OCI-LY7 (cell line): ENCODE measurements around the gene KLHL26. TPM values are rescaled to one million over a fixed set of nuclear protein-coding genes. Genes with fewer than 3 reads are reported as not detected.

ENCODE experiments used
- BruUV-seq: library from RNA; stranded (reverse); fragments of 400-500 nt; replicated peaks from 2 replicates; lab custom pipeline; 2021; lab: Mats Ljungman, UMichigan
- CTCF ChIA-PET: fragments of 300-600 bp; sonication (Branson Sonifier 250); formaldehyde crosslinking; loops from one replicate; lab custom pipeline; 2022; ENCODE audit warnings: antibody characterized with exemption; ENCODE audit not compliant: unreplicated experiment; lab: Charles Lee
- POLR2A ChIA-PET: fragments of 300-600 bp; sonication (Branson Sonifier 250); formaldehyde crosslinking; loops from one replicate; lab custom pipeline; 2022; ENCODE audit warnings: antibody characterized with exemption; lab: Charles Lee
- DNase-seq: peaks from one replicate; pipeline ENCODE4 v3.0.0-alpha.2; 2015; ENCODE audit warnings: low spot score
- H2AFZ ChIP-seq: fragments of 200-600 bp; sonication (generic), shearing (Covaris generic); 2 replicates; pipeline ENCODE4 v1.6.1; 2014; ENCODE audit warnings: mild to moderate bottlenecking, antibody characterized with exemption, low read length, moderate library complexity
- H3K27ac ChIP-seq: fragments of 200-600 bp; sonication (generic); 2 replicates; pipeline ENCODE4 v1.5.1; 2014; ENCODE audit warnings: mixed run types, low read depth, mild to moderate bottlenecking, moderate library complexity, low read length, inconsistent platforms; ENCODE audit not compliant: poor library complexity, severe bottlenecking
- H3K36me3 ChIP-seq: fragments of 200-600 bp; sonication (generic); 2 replicates; pipeline ENCODE4 v1.6.1; 2014; ENCODE audit warnings: mild to moderate bottlenecking, antibody characterized with exemption, low read length, moderate library complexity, mixed read lengths; ENCODE audit not compliant: insufficient read depth
- H3K4me1 ChIP-seq: fragments of 200-600 bp; sonication (generic); 2 replicates; pipeline ENCODE4 v1.5.1; 2014; ENCODE audit warnings: mild to moderate bottlenecking, low read length; ENCODE audit not compliant: insufficient read depth, poor library complexity, severe bottlenecking
- H3K4me2 ChIP-seq: fragments of 200-600 bp; sonication (generic); 2 replicates; pipeline ENCODE4 v1.6.1; 2014; ENCODE audit warnings: mild to moderate bottlenecking, low read length
- H3K4me3 ChIP-seq: fragments of 200-600 bp; sonication (generic); 2 replicates; pipeline ENCODE4 v1.5.1; 2014; ENCODE audit warnings: mild to moderate bottlenecking, low read depth, low read length; ENCODE audit not compliant: poor library complexity, severe bottlenecking
- H3K79me2 ChIP-seq: fragments of 200-600 bp; sonication (generic); 2 replicates; pipeline ENCODE4 v1.6.1; 2016; ENCODE audit warnings: low read depth, mild to moderate bottlenecking, low read length, moderate library complexity, mixed read lengths; ENCODE audit not compliant: insufficient read depth
- H3K9me2 ChIP-seq: fragments of 200-600 bp; sonication (generic); 2 replicates; pipeline ENCODE4 v1.6.1; 2016; ENCODE audit warnings: mild to moderate bottlenecking, low read length, mixed read lengths; ENCODE audit not compliant: insufficient read depth
- H3K9me3 ChIP-seq: fragments of 200-600 bp; sonication (generic); 2 replicates; pipeline ENCODE4 v1.6.1; 2014; ENCODE audit warnings: mild to moderate bottlenecking, mixed run types, low read length, mixed read lengths
- H4K20me1 ChIP-seq: fragments of 200-600 bp; sonication (generic); 2 replicates; pipeline ENCODE4 v1.6.1; 2014; ENCODE audit warnings: mild to moderate bottlenecking, antibody characterized with exemption, low read length, moderate library complexity, mixed read lengths; ENCODE audit not compliant: insufficient read depth
- CTCF ChIP-seq: fragments of 200-600 bp; sonication (generic); conservative IDR thresholded peaks from 2 replicates; pipeline ENCODE4 v1.5.1; 2014; ENCODE audit warnings: mild to moderate bottlenecking, antibody characterized with exemption, low read length, moderate library complexity, mixed read lengths
- EZH2phosphoT487 ChIP-seq: fragments of 200-600 bp; sonication (generic); IDR thresholded peaks from 2 replicates; pipeline ENCODE4 v1.6.1; 2018; ENCODE audit warnings: low read depth, borderline replicate concordance, mild to moderate bottlenecking, mixed run types, antibody characterized with exemption, low read length, moderate library complexity, mixed read lengths
- intact Hi-C: fragments of 100-400 bp; cut with micrococcal nuclease; formaldehyde crosslinking; loops from one replicate; pipeline ENCODE4 v1.10.0; 2022; ENCODE audit not compliant: unreplicated experiment
- total RNA-seq, 2 experiments: library from RNA; depleted of rRNA in 1 of 2; stranded (reverse); fragments of >200 nt in 1 of 2; shearing (Covaris generic) in 1 of 2; gene quantifications; 2 replicates each; pipeline ENCODE4 v1.2.3, GENCODE V29; 2014 to 2022

KLHL26 gene
- total RNA-seq, 2 experiments from 2014 or later = 1.0 to 8.9 TPM

- POLR2A ChIA-PET = interaction anchor here (0.6 kb wide), 1 partner anchor 47 kb away, joined by 3 read pairs; the partner anchor contains the start of gene TMEM59L
- H3K4me2 ChIP-seq = no peak overlapping the region
Measured at GRCh38 chr19:18660051-18660910, 23.5 kb downstream of the KLHL26 start.

DNA sequence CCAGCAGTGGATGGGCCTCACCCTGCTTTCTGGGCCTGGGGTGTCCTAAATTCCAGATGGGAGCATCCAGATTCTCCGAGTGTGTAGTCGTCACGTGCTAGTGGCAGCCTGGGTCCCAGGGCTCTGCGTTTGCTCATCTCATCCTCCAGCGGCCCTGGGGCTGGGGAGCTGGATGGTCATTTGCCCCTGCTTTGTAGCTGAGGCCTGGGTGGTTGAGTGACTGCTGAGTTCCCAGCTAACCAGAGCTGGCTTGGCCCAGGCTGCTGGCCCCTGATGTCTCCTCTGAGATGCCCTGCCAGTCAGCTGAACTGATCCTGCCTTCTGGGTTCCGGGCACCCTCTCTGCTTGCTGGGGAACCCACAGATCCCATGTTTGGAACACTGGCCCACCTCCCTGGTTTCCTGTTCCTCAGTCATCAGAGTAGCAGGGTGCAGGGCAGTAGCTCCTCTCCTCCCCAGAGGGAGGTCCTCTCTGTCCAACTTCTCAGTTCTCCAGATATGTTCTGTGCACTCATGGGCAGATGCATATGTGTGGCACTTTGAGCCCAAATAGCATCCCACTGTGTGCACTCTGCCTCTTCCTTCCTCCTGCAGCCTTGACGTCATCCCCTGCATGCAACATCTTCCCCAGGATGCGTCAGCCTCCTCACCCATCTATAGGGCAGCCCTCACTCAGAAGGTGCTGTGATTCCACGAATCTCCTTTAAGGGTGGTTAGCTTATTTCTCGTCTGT lies 24.3 kb downstream of the KLHL26 start:
- no peaks in the 10 kb centered on the region for H3K79me2 ChIP-seq
- no peak for DNase-seq
- intact Hi-C loops = no loop called here
- H3K4me3 ChIP-seq = no peak overlapping the region
- no peaks in the 10 kb centered on the region for H3K9me2 ChIP-seq
- H3K27ac ChIP-seq = no peak overlapping the region
- H2AFZ ChIP-seq = no peak overlapping the region
- no TSS peak for BruUV-seq
- POLR2A ChIA-PET = interaction anchor here (0.6 kb wide), 1 partner anchor 48 kb away, joined by 3 read pairs; the partner anchor contains the start of gene TMEM59L
- CTCF ChIA-PET = no interaction called here
- TF ChIP-seq CTCF = no peak
- no peak for TF ChIP-seq EZH2phosphoT487
- no peaks in the 10 kb centered on the region for H3K9me3 ChIP-seq
- H3K4me1 ChIP-seq = peaks cover 8% of the 10 kb centered on the region
- H3K4me2 ChIP-seq = no peak overlapping the region
- H4K20me1 ChIP-seq = no peaks in the 10 kb centered on the region
- H3K36me3 ChIP-seq = no peaks in the 10 kb centered on the region

More at GRCh38 chr19:18660051-18660910, 23.5 kb downstream of the KLHL26 start:
- Histone ChIP-seq H3K9me2 (no peaks in the 10 kb centered on the region), H4K20me1 (no peaks in the 10 kb centered on the region), H3K79me2 (no peaks in the 10 kb centered on the region), H3K27ac (no peak overlapping the region), H2AFZ (no peak overlapping the region), H3K9me3 (no peaks in the 10 kb centered on the region), H3K4me1 (peaks cover under 1% of the 10 kb centered on the region), H3K36me3 (no peaks in the 10 kb centered on the region), H3K4me3 (no peak overlapping the region)
- DNase-seq = no peak
- no TSS peak for BruUV-seq
- TF ChIP-seq CTCF (no peak), EZH2phosphoT487 (no peak)
- CTCF ChIA-PET = no interaction called here
- intact Hi-C loops = no loop called here
